Kidney epithelial cell (primary cell): ENCODE data around the gene GPR85. TPM values are rescaled to one million over a fixed set of nuclear protein-coding genes. Genes with fewer than 3 reads are reported as not detected.

Source experiments
- DNase-seq: peaks from one replicate; pipeline ENCODE4 v3.0.0-alpha.2; 2010; ENCODE audit warnings: low read depth
- H3K27me3 ChIP-seq: 2 replicates; pipeline ENCODE4 v1.6.0; 2011; ENCODE audit warnings: low read length; ENCODE audit not compliant: control insufficient read depth, insufficient read depth
- H3K36me3 ChIP-seq: 2 replicates; pipeline ENCODE4 v1.5.1; 2011; ENCODE audit warnings: low read length; ENCODE audit not compliant: control insufficient read depth, insufficient read depth
- H3K4me3 ChIP-seq: 2 replicates; pipeline ENCODE4 v1.5.1; 2011; ENCODE audit warnings: low read depth, mild to moderate bottlenecking, control low read depth, low read length
- CTCF ChIP-seq: IDR thresholded peaks from 2 replicates; pipeline ENCODE4 v1.5.1; 2011; ENCODE audit warnings: mild to moderate bottlenecking, moderate library complexity, low read length, control low read depth, inconsistent platforms; ENCODE audit not compliant: insufficient read depth, poor library complexity, severe bottlenecking
- total RNA-seq: library from RNA; depleted of rRNA; stranded (reverse); fragments of >200 nt; gene quantifications from 2 replicates; pipeline ENCODE4 v1.2.3, GENCODE V29; 2015

Gene GPR85
- total RNA-seq, result 0.42 TPM in 1 of 2 replicates, not detected in the other

- no peak for TF ChIP-seq CTCF
- DNase-seq, result no peak
- peaks cover 3% of the 10 kb centered on the region for H3K27me3 ChIP-seq
- no peaks in the 10 kb centered on the region for H3K36me3 ChIP-seq
- H3K4me3 ChIP-seq, result peak within 1 kb of the TSS; percentile 63
Observed at GRCh38 chr7:113086431-113086888, at the start of gene GPR85. GPR85 (minus strand) TSS chr7:113086827; CDS start chr7:113084721, 2,106 bp downstream.

GRCh38 chr7:113134025-113134424 is 47.4 kb upstream of the GPR85 start:
- no peak for TF ChIP-seq CTCF
- Histone ChIP-seq H3K36me3 (no peaks in the 10 kb centered on the region), H3K27me3 (no peaks in the 10 kb centered on the region), H3K4me3 (no peak overlapping the region)
- DNase-seq, result no peak

GRCh38 chr7:113131367-113131766 is 44.7 kb upstream of the GPR85 start:
- TF ChIP-seq CTCF, result no peak

GRCh38 chr7:113128031-113128430 is 41.4 kb upstream of the GPR85 start:
- no peak overlapping the region for H3K4me3 ChIP-seq
- no peaks in the 10 kb centered on the region for H3K27me3 ChIP-seq
- DNase-seq, result no peak
- H3K36me3 ChIP-seq, result no peaks in the 10 kb centered on the region
- TF ChIP-seq CTCF, result no peak

More at GRCh38 chr7:113131367-113131766, 44.7 kb upstream of the GPR85 start:
- Histone ChIP-seq H3K4me3 (no peak overlapping the region), H3K27me3 (no peaks in the 10 kb centered on the region), H3K36me3 (no peaks in the 10 kb centered on the region)
- no peak for DNase-seq

GRCh38 chr7:113125728-113126127 is 39.1 kb upstream of the GPR85 start:
- no peak for TF ChIP-seq CTCF
- Histone ChIP-seq H3K27me3 (no peaks in the 10 kb centered on the region), H3K4me3 (no peak overlapping the region), H3K36me3 (no peaks in the 10 kb centered on the region)
- no peak for DNase-seq

GRCh38 chr7:113122744-113123143 is 36.1 kb upstream of the GPR85 start:
- H3K36me3 ChIP-seq, result no peaks in the 10 kb centered on the region
- DNase-seq, result no peak
- no peaks in the 10 kb centered on the region for H3K27me3 ChIP-seq
- no peak overlapping the region for H3K4me3 ChIP-seq
- TF ChIP-seq CTCF, result no peak
